A549 (cell line): Measurements from ENCODE around the gene KAT8. TPM values are rescaled to one million over a fixed set of nuclear protein-coding genes. Genes with fewer than 3 reads are reported as not detected.

Experiments
- ATAC-seq, 2 experiments: fragments of 200-7000 bp in 1 of 2; fragments of >200 bp in 1 of 2; cut with Nextera tagmentation in 1 of 2; cut with Tn5 transposase in 1 of 2; 3 replicates each; pipeline versions ENCODE4 v1.8.0 to v1.9.1; 2018 to 2020; ENCODE audit warnings: mild to moderate bottlenecking in 1 of 2, moderate library complexity in 1 of 2
- CTCF ChIA-PET: fragments of 300-600 bp; sonication (Branson Sonifier 250); formaldehyde crosslinking; extraction: SDS; loops from one replicate; lab custom pipeline; 2021; ENCODE audit warnings: antibody characterized with exemption, inconsistent platforms; lab: Yijun Ruan, JAX
- POLR2A ChIA-PET: fragments of 350-600 bp; formaldehyde crosslinking; extraction: SDS; loops from one replicate; lab custom pipeline; 2021; ENCODE audit warnings: antibody characterized with exemption, inconsistent platforms; lab: Yijun Ruan, JAX
- DNase-seq, 2 experiments: peaks; one replicate each; pipeline versions ENCODE4 v3.0.0 to v3.0.0-alpha.2; 2011 to 2016; ENCODE audit warnings: low read depth in 1 of 2, low spot score in 1 of 2
- FAIRE-seq: peaks from 2 replicates; lab custom pipeline; 2011; peaks lifted over from hg19 to GRCh38; lab: Jason Lieb, UNC
- H3K27ac ChIP-seq, 2 experiments: fragments of >200 bp; sonication (Bioruptor Twin); formaldehyde crosslinking; 3 replicates each; pipeline ENCODE4 v1.5.1; 2016 to 2017
- H3K4me1 ChIP-seq: fragments of >200 bp; sonication (Bioruptor Twin); formaldehyde crosslinking; 3 replicates; pipeline ENCODE4 v1.6.1; 2016
- H3K4me2 ChIP-seq: fragments of >200 bp; sonication (Bioruptor Twin); formaldehyde crosslinking; 3 replicates; pipeline ENCODE4 v1.6.1; 2016
- H3K4me3 ChIP-seq: fragments of >200 bp; sonication (Bioruptor Twin); formaldehyde crosslinking; 3 replicates; pipeline ENCODE4 v1.5.1; 2016
- H3K9me3 ChIP-seq: fragments of >200 bp; sonication (Bioruptor Twin); formaldehyde crosslinking; 3 replicates; pipeline ENCODE4 v1.6.1; 2016
- ATOH8 ChIP-seq: fragments of 250-450 bp; sonication (Bioruptor Pico); IDR thresholded peaks from 2 replicates; pipeline ENCODE4 v1.5.0; 2020; ENCODE audit warnings: low read depth, mild to moderate bottlenecking, moderate library complexity
- BHLHE40 ChIP-seq: IDR thresholded peaks from 2 replicates; pipeline ENCODE4 v1.6.1; 2012; ENCODE audit warnings: low read depth, low read length, inconsistent platforms
- CBX2 ChIP-seq: fragments of 200-600 bp; sonication (generic); IDR thresholded peaks from 2 replicates; pipeline ENCODE4 v1.6.1; 2016; ENCODE audit warnings: low read depth, mild to moderate bottlenecking, borderline replicate concordance
- CBX8 ChIP-seq: fragments of 200-600 bp; sonication (generic); IDR thresholded peaks from 2 replicates; pipeline ENCODE4 v1.6.1; 2016
- CHD2 ChIP-seq: fragments of 150-350 bp; IDR thresholded peaks from 2 replicates; pipeline ENCODE4 v1.6.1; 2014; ENCODE audit warnings: low read length; ENCODE audit not compliant: partially characterized antibody
- EHF ChIP-seq: fragments of 250-450 bp; sonication (Bioruptor Pico); IDR thresholded peaks from 2 replicates; pipeline ENCODE4 v1.5.0; 2020; ENCODE audit warnings: mild to moderate bottlenecking
- EHMT2 ChIP-seq: fragments of 200-600 bp; sonication (generic); IDR thresholded peaks from 2 replicates; pipeline ENCODE4 v1.6.1; 2016; ENCODE audit warnings: antibody characterized with exemption, low read depth, mild to moderate bottlenecking, moderate library complexity
- EP300 ChIP-seq, 2 experiments: fragments of >200 bp; sonication (Bioruptor Twin); formaldehyde crosslinking; IDR thresholded peaks; 2 replicates in 1 of 2; 3 replicates in 1 of 2; pipeline ENCODE4 v1.6.1; 2016 to 2017
- ESRRA ChIP-seq: fragments of 150-350 bp; IDR thresholded peaks from 2 replicates; pipeline ENCODE4 v1.6.1; 2014; ENCODE audit warnings: mild to moderate bottlenecking, low read length, borderline replicate concordance
- FOSB ChIP-seq: fragments of 250-450 bp; sonication (Bioruptor Pico); IDR thresholded peaks from 2 replicates; pipeline ENCODE4 v1.5.0; 2020; ENCODE audit warnings: mild to moderate bottlenecking, moderate library complexity
- FOXS1 ChIP-seq: fragments of 250-450 bp; sonication (Bioruptor Pico); IDR thresholded peaks from 2 replicates; pipeline ENCODE4 v1.5.0; 2020; ENCODE audit warnings: mild to moderate bottlenecking, moderate library complexity
- GATA3 ChIP-seq: IDR thresholded peaks from 2 replicates; pipeline ENCODE4 v1.6.1; 2012; ENCODE audit warnings: borderline replicate concordance
- HDAC2 ChIP-seq: fragments of 200-600 bp; sonication (generic); IDR thresholded peaks from 2 replicates; pipeline ENCODE4 v1.6.1; 2016
- HMGXB4 ChIP-seq: fragments of 250-450 bp; sonication (Bioruptor Pico); IDR thresholded peaks from 2 replicates; pipeline ENCODE4 v1.5.0; 2021; ENCODE audit warnings: mild to moderate bottlenecking, moderate library complexity, borderline replicate concordance
- HOXB13 ChIP-seq: fragments of 250-450 bp; sonication (Bioruptor Pico); IDR thresholded peaks from 2 replicates; pipeline ENCODE4 v1.5.0; 2020; ENCODE audit warnings: low read depth, mild to moderate bottlenecking, moderate library complexity
- MAZ ChIP-seq: fragments of 150-350 bp; IDR thresholded peaks from 2 replicates; pipeline ENCODE4 v1.6.1; 2014; ENCODE audit warnings: antibody characterized with exemption, low read depth, low read length, borderline replicate concordance
- MYC ChIP-seq: IDR thresholded peaks from 2 replicates; pipeline ENCODE4 v1.6.1; 2012; ENCODE audit warnings: mild to moderate bottlenecking, inconsistent platforms, low read length, improper control_type of control experiment, borderline replicate concordance
- NFE2L2 ChIP-seq: fragments of 150-350 bp; conservative IDR thresholded peaks from 2 replicates; pipeline ENCODE4 v1.6.1; 2014; ENCODE audit warnings: low read length
- PHF8 ChIP-seq: fragments of 200-600 bp; sonication (generic); IDR thresholded peaks from 2 replicates; pipeline ENCODE4 v1.6.1; 2016; ENCODE audit warnings: low read depth, mild to moderate bottlenecking, antibody characterized with exemption, moderate library complexity, borderline replicate concordance
- POLR2A ChIP-seq: IDR thresholded peaks from 2 replicates; pipeline ENCODE4 v1.6.1; 2012; ENCODE audit warnings: mild to moderate bottlenecking, low read length
- RCOR1 ChIP-seq: fragments of 150-350 bp; IDR thresholded peaks from 2 replicates; pipeline ENCODE4 v1.6.1; 2014; ENCODE audit warnings: antibody characterized with exemption, low read length, low read depth
- TFCP2L1 ChIP-seq: fragments of 250-450 bp; sonication (Bioruptor Pico); IDR thresholded peaks from 2 replicates; pipeline ENCODE4 v1.5.0; 2021; ENCODE audit warnings: mild to moderate bottlenecking
- ZFP36 ChIP-seq: fragments of 450-650 bp; IDR thresholded peaks from 2 replicates; pipeline ENCODE4 v1.6.1; 2014; ENCODE audit warnings: borderline replicate concordance; ENCODE audit not compliant: partially characterized antibody
- ZSCAN20 ChIP-seq: fragments of 250-450 bp; sonication (Bioruptor Pico); IDR thresholded peaks from 2 replicates; pipeline ENCODE4 v1.8.0; 2022; ENCODE audit warnings: mild to moderate bottlenecking, moderate library complexity
- whole genome bisulfite sequencing: methylation state at CpG from one replicate; pipeline ENCODE4 v1.1.6; 2017; ENCODE audit errors: missing lambda C conversion rate; 5-methylcytosine and 5-hydroxymethylcytosine counted together
- polyA plus RNA-seq, 4 experiments: library from polyadenylated mRNA; depleted of rRNA in 3 of 4; stranded (reverse); fragments of >200 nt; fragmentation: RNase III in 1 of 4; extraction: RNeasy Plus Mini Kit Qiagen cat#74134 plus additional on column Dnase treatment in 1 of 4; gene quantifications; 2 replicates in 3 of 4; 3 replicates in 1 of 4; pipeline ENCODE4 v1.2.3, GENCODE V29; 2011 to 2017
- TF ChIP-seq, protein P1 (sequence below): fragments of 450-650 bp; IDR thresholded peaks from 2 replicates; pipeline ENCODE4 v1.6.1; 2014; ENCODE audit warnings: antibody characterized with exemption
- TF ChIP-seq, protein P2 (sequence below): fragments of >200 bp; sonication (Bioruptor Twin); formaldehyde crosslinking; IDR thresholded peaks from 3 replicates; pipeline ENCODE4 v1.5.1; 2016

The KAT8 gene
- polyA plus RNA-seq, 2 of the 4 experiments (the other 2 are of a cell fraction), result 34.4 to 42.2 TPM

DNA sequence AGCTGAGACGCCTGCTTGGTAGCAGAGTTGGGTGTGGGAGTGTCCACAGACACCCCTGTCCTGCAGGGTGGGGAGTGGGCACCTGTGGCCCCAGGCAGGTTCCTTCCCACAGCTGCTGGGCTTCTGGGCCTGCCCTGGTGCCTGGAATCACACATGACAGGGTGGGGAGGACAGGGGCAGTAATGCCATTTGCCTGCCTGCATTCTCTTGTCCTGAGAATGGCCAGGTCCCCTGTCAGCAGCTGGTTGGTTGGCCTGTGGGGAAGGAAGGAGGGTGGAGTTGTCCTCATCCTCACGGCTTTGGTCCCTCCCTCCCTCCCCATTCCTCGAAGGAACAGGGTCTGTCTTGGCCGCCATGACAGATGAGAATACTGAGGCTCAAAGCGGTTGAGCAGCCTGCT, 33.9 kb upstream of the KAT8 start:
- Histone ChIP-seq H3K4me2 (no peak overlapping the region), H3K4me1 (no peaks in the 10 kb centered on the region)

GRCh38 chr16:31083981-31084380, 33.5 kb upstream of the KAT8 start:
- no peak for DNase-seq
- ATAC-seq, result no peak
- WGBS, result 92% methylated on average over 13 of the region's 13 CpGs
- ChIA-PET POLR2A (interaction anchor here (0.5 to 1.9 kb wide), 2 partner anchors 33 to 272 kb away, joined by 3 to 6 read pairs; partner anchors contain the start of gene KAT8), CTCF (interaction anchor here (0.9 to 3.8 kb wide), 3 partner anchors 12 to 99 kb away, joined by 4 to 17 read pairs (median 5); partner anchors contain the start of gene HSD3B7)
- no peak for TF ChIP-seq CHD2
- TF ChIP-seq CBX8, result no peak
- TF ChIP-seq POLR2A, result no peak
- no peak for TF ChIP-seq ESRRA
- no peak for TF ChIP-seq MAZ
- TF ChIP-seq EHF, result no peak
- TF ChIP-seq HDAC2, result no peak
- TF ChIP-seq PHF8, result no peak
- no peak for TF ChIP-seq RCOR1
- TF ChIP-seq GATA3, result no peak
- TF ChIP-seq, protein P1, sequence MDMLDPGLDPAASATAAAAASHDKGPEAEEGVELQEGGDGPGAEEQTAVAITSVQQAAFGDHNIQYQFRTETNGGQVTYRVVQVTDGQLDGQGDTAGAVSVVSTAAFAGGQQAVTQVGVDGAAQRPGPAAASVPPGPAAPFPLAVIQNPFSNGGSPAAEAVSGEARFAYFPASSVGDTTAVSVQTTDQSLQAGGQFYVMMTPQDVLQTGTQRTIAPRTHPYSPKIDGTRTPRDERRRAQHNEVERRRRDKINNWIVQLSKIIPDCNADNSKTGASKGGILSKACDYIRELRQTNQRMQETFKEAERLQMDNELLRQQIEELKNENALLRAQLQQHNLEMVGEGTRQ, result no peak
- TF ChIP-seq CBX2, result no peak
- TF ChIP-seq, protein P2, sequence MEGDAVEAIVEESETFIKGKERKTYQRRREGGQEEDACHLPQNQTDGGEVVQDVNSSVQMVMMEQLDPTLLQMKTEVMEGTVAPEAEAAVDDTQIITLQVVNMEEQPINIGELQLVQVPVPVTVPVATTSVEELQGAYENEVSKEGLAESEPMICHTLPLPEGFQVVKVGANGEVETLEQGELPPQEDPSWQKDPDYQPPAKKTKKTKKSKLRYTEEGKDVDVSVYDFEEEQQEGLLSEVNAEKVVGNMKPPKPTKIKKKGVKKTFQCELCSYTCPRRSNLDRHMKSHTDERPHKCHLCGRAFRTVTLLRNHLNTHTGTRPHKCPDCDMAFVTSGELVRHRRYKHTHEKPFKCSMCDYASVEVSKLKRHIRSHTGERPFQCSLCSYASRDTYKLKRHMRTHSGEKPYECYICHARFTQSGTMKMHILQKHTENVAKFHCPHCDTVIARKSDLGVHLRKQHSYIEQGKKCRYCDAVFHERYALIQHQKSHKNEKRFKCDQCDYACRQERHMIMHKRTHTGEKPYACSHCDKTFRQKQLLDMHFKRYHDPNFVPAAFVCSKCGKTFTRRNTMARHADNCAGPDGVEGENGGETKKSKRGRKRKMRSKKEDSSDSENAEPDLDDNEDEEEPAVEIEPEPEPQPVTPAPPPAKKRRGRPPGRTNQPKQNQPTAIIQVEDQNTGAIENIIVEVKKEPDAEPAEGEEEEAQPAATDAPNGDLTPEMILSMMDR, result no peak
- no peaks in the 10 kb centered on the region for H3K9me3 ChIP-seq
- H3K4me3 ChIP-seq, result no peak overlapping the region
- no peaks in the 10 kb centered on the region for H3K4me1 ChIP-seq
- H3K4me2 ChIP-seq, result no peak overlapping the region
- no peak for FAIRE-seq
- no peak overlapping the region for H3K27ac ChIP-seq

More for the DNA sequence above, 33.9 kb upstream of the KAT8 start:
- no peak for FAIRE-seq
- no peak for TF ChIP-seq HMGXB4
- TF ChIP-seq MYC, result no peak
- TF ChIP-seq, protein P2, result no peak
- no peak for TF ChIP-seq CBX8
- TF ChIP-seq ZFP36, result no peak
- no peak for TF ChIP-seq BHLHE40
- TF ChIP-seq EHMT2, result no peak
- no peak for TF ChIP-seq NFE2L2
- no peak for TF ChIP-seq ESRRA
- TF ChIP-seq ZSCAN20, result no peak
- TF ChIP-seq FOSB (CRISPR knock-in tag), result no peak
- no peak for TF ChIP-seq HOXB13 (CRISPR knock-in tag)
- no peak for TF ChIP-seq HDAC2
- TF ChIP-seq TFCP2L1 (CRISPR knock-in tag), result no peak
- no peak for TF ChIP-seq EP300 (IDR thresholded peaks at IDR 0.05)
- TF ChIP-seq ATOH8, result no peak
- no peak for TF ChIP-seq RCOR1
- no peak for TF ChIP-seq FOXS1 (CRISPR knock-in tag)
- no peak overlapping the region for H3K4me3 ChIP-seq
- CTCF ChIA-PET, result interaction anchor here (0.9 to 3.8 kb wide), 2 partner anchors 59 to 99 kb away, joined by 4 to 17 read pairs; partner anchors contain the start of gene HSD3B7
- no peak for DNase-seq
- ATAC-seq, result no peak
- WGBS, result 72% methylated on average over 4 of the region's 5 CpGs
- no peak overlapping the region for H3K27ac ChIP-seq
- no peaks in the 10 kb centered on the region for H3K9me3 ChIP-seq
- POLR2A ChIA-PET, result interaction anchor here (1.9 kb wide), 1 partner anchor 34 kb away, joined by 6 read pairs; the partner anchor contains the start of gene KAT8
